SK-N-SH (cell line): ENCODE measurements around the gene ISL2. TPM values are rescaled to one million over a fixed set of nuclear protein-coding genes. Genes with fewer than 3 reads are reported as not detected.

Experiments used
- CTCF ChIA-PET: fragments of 300-600, 350-600 bp; formaldehyde crosslinking; extraction: SDS; loops from one replicate; lab custom pipeline; 2021; lab: Yijun Ruan, JAX
- POLR2A ChIA-PET: fragments of 350-600 bp; sonication (Branson Sonifier 250); formaldehyde crosslinking; extraction: SDS; loops from one replicate; lab custom pipeline; 2020; ENCODE audit warnings: antibody characterized with exemption, inconsistent platforms; lab: Yijun Ruan, JAX
- DNase-seq: peaks from one replicate; pipeline ENCODE4 v3.0.0; 2012
- H2AFZ ChIP-seq: fragments of 200-600 bp; sonication (generic); 2 replicates; pipeline ENCODE4 v1.8.1; 2016; ENCODE audit warnings: antibody characterized with exemption, mild to moderate bottlenecking, low read depth
- H3F3A ChIP-seq: fragments of 200-600 bp; sonication (generic); replicated peaks from 2 replicates; pipeline ENCODE3; 2016; ENCODE audit warnings: antibody characterized with exemption, mild to moderate bottlenecking; ENCODE audit not compliant: insufficient read depth
- H3K27ac ChIP-seq, 2 experiments: fragments of 200-500 bp in 1 of 2; fragments of 200-600 bp in 1 of 2; sonication (Bioruptor generic) in 1 of 2; sonication (generic), shearing (Covaris generic) in 1 of 2; 2 replicates each; pipeline versions ENCODE4 v1.5.1 to v1.6.1; 2014 to 2016; ENCODE audit warnings: low read depth in 2 of 2, inconsistent platforms in 1 of 2, low read length in 1 of 2, mild to moderate bottlenecking in 1 of 2, mixed read lengths in 1 of 2
- H3K27me3 ChIP-seq: fragments of 200-600 bp; sonication (generic), shearing (Covaris generic); 2 replicates; pipeline ENCODE4 v1.6.1; 2016; ENCODE audit warnings: mixed run types; ENCODE audit not compliant: insufficient read depth
- H3K36me3 ChIP-seq, 2 experiments: fragments of 200-500 bp in 1 of 2; fragments of 200-600 bp in 1 of 2; sonication (Bioruptor generic) in 1 of 2; sonication (generic) in 1 of 2; replicated peaks in 1 of 2; 2 replicates each; pipeline versions ENCODE3 to v1.5.1; 2014 to 2016; ENCODE audit warnings: low read length in 1 of 2, mild to moderate bottlenecking in 1 of 2; ENCODE audit not compliant: insufficient read depth in 2 of 2, control insufficient read depth in 1 of 2
- H3K4me1 ChIP-seq, 2 experiments: fragments of 200-500 bp in 1 of 2; fragments of 200-600 bp in 1 of 2; sonication (Bioruptor generic) in 1 of 2; sonication (generic), shearing (Covaris generic) in 1 of 2; 2 replicates each; pipeline versions ENCODE4 v1.5.1 to v1.6.1; 2014 to 2016; ENCODE audit warnings: low read depth in 1 of 2, low read length in 1 of 2, mixed run types in 1 of 2; ENCODE audit not compliant: insufficient read depth in 2 of 2, control insufficient read depth in 1 of 2
- H3K4me2 ChIP-seq: fragments of 200-600 bp; sonication (generic), shearing (Covaris generic); 2 replicates; pipeline ENCODE4 v1.6.1; 2017; ENCODE audit warnings: mixed run types
- H3K4me3 ChIP-seq, 2 experiments: fragments of 200-500 bp in 1 of 2; fragments of 200-600 bp in 1 of 2; sonication (Bioruptor generic) in 1 of 2; sonication (generic), shearing (Covaris generic) in 1 of 2; 2 replicates each; pipeline versions ENCODE4 v1.5.1 to v1.8.1; 2014 to 2016; ENCODE audit warnings: low read depth in 2 of 2, inconsistent platforms in 1 of 2, low read length in 1 of 2, mild to moderate bottlenecking in 1 of 2, mixed read lengths in 1 of 2, moderate library complexity in 1 of 2
- H3K79me2 ChIP-seq: fragments of 200-600 bp; sonication (generic); 2 replicates; pipeline ENCODE4 v1.8.1; 2017; ENCODE audit warnings: mild to moderate bottlenecking; ENCODE audit not compliant: insufficient read depth
- H3K9ac ChIP-seq: fragments of 200-600 bp; sonication (generic); 2 replicates; pipeline ENCODE4 v1.6.1; 2017; ENCODE audit warnings: mixed run types
- H3K9me2 ChIP-seq: fragments of 200-600 bp; sonication (generic); 2 replicates; pipeline ENCODE4 v1.6.1; 2017; ENCODE audit warnings: mixed run types
- H3K9me3 ChIP-seq: fragments of 200-600 bp; sonication (generic); 2 replicates; pipeline ENCODE4 v1.6.1; 2017; ENCODE audit warnings: mixed run types, mild to moderate bottlenecking, moderate library complexity
- H4K20me1 ChIP-seq: fragments of 200-600 bp; sonication (generic); 2 replicates; pipeline ENCODE4 v1.6.1; 2017; ENCODE audit warnings: mild to moderate bottlenecking, mixed run types; ENCODE audit not compliant: insufficient read depth
- CTCF ChIP-seq: fragments of 200-600 bp; sonication (generic); IDR thresholded peaks from 2 replicates; pipeline ENCODE4 v1.6.1; 2017; ENCODE audit warnings: antibody characterized with exemption, mild to moderate bottlenecking, moderate library complexity
- ELF1 ChIP-seq: IDR thresholded peaks from 2 replicates; pipeline ENCODE4 v1.4.0; 2012
- FOSL2 ChIP-seq: IDR thresholded peaks from 2 replicates; pipeline ENCODE4 v1.4.0; 2012; ENCODE audit warnings: low read depth, mild to moderate bottlenecking, moderate library complexity, borderline replicate concordance
- GABPA ChIP-seq: IDR thresholded peaks from 2 replicates; pipeline ENCODE4 v1.4.0; 2012; ENCODE audit warnings: low read depth, mild to moderate bottlenecking
- MAX ChIP-seq: IDR thresholded peaks from 2 replicates; pipeline ENCODE4 v1.4.0; 2012; ENCODE audit warnings: low read depth
- MEF2A ChIP-seq: IDR thresholded peaks from 2 replicates; pipeline ENCODE4 v1.4.0; 2012; ENCODE audit warnings: low read depth, borderline replicate concordance
- MXI1 ChIP-seq: IDR thresholded peaks from 2 replicates; pipeline ENCODE4 v1.6.1; 2012; ENCODE audit warnings: mild to moderate bottlenecking, low read depth, low read length, improper control_type of control experiment
- NFIC ChIP-seq: IDR thresholded peaks from 2 replicates; pipeline ENCODE4 v1.4.0; 2012; ENCODE audit warnings: borderline replicate concordance
- NRF1 ChIP-seq: IDR thresholded peaks from 2 replicates; pipeline ENCODE4 v1.6.1; 2012; ENCODE audit warnings: low read depth, mild to moderate bottlenecking, low read length
- PBX3 ChIP-seq: IDR thresholded peaks from 2 replicates; pipeline ENCODE4; 2012
- RXRA ChIP-seq: IDR thresholded peaks from 2 replicates; pipeline ENCODE4 v1.4.0; 2012; ENCODE audit warnings: low read depth, mild to moderate bottlenecking, borderline replicate concordance
- SIN3A ChIP-seq: IDR thresholded peaks from 2 replicates; pipeline ENCODE4 v1.6.1; 2012; ENCODE audit warnings: low read depth, mild to moderate bottlenecking, low read length, moderate library complexity, borderline replicate concordance
- SMC3 ChIP-seq: IDR thresholded peaks from 2 replicates; pipeline ENCODE4 v1.6.1; 2012; ENCODE audit warnings: low read depth, low read length, improper control_type of control experiment
- TEAD4 ChIP-seq: IDR thresholded peaks from 2 replicates; pipeline ENCODE4 v1.4.0; 2012; ENCODE audit warnings: mild to moderate bottlenecking, borderline replicate concordance; ENCODE audit not compliant: insufficient read depth
- USF1 ChIP-seq: IDR thresholded peaks from 2 replicates; pipeline ENCODE4 v1.4.0; 2012; ENCODE audit warnings: low read depth, borderline replicate concordance
- USF2 ChIP-seq: fragments of 150-350 bp; IDR thresholded peaks from 2 replicates; pipeline ENCODE4 v1.6.1; 2017; ENCODE audit warnings: antibody characterized with exemption, low read length, low read depth, borderline replicate concordance
- YY1 ChIP-seq: IDR thresholded peaks from 2 replicates; pipeline ENCODE4 v1.4.0; 2012; ENCODE audit warnings: low read depth, mild to moderate bottlenecking
- WGBS: methylation state at CpG from one replicate; pipeline ENCODE4 v1.1.6; 2017; ENCODE audit warnings: low lambda C conversion rate; 5-methylcytosine and 5-hydroxymethylcytosine counted together
- polyA plus RNA-seq, 3 experiments: library from polyadenylated mRNA; depleted of rRNA; stranded (reverse); fragments of >200 nt; gene quantifications; 2 replicates each; pipeline ENCODE4 v1.2.3, GENCODE V29; 2012

Gene ISL2
- polyA plus RNA-seq, 1 of the 3 experiments (the other 2 are of a cell fraction): 6.0 TPM

- no peak for TF ChIP-seq SMC3
- TF ChIP-seq CTCF: no peak
- TF ChIP-seq NRF1: no peak
- no peak for TF ChIP-seq YY1
- TF ChIP-seq SIN3A: no peak
- no peak for TF ChIP-seq MAX
- no peak overlapping the region for H3K9ac ChIP-seq
- no peak for DNase-seq
- ChIA-PET CTCF (no interaction called here), POLR2A (no interaction called here)
- H3K4me1 ChIP-seq: peaks cover 7 to 13% of the 10 kb centered on the region in 2 experiments; a peak in 2 of 4 replicates
- no peaks in the 10 kb centered on the region for H3K79me2 ChIP-seq
- H3K27me3 ChIP-seq: no peaks in the 10 kb centered on the region
- no peaks in the 10 kb centered on the region for H3K36me3 ChIP-seq
- H3K4me2 ChIP-seq: no peak overlapping the region
- H3K4me3 ChIP-seq: no peak overlapping the region
- no peaks in the 10 kb centered on the region for H3K9me2 ChIP-seq
- no peak overlapping the region for H3K27ac ChIP-seq
- H2AFZ ChIP-seq: no peak overlapping the region
- H3F3A ChIP-seq: no peaks in the 10 kb centered on the region
- H4K20me1 ChIP-seq: no peaks in the 10 kb centered on the region
- no peaks in the 10 kb centered on the region for H3K9me3 ChIP-seq
Measured at GRCh38 chr15:76377751-76378150, 41.2 kb downstream of the ISL2 start.

- H3K27ac ChIP-seq: no peak overlapping the region; a peak in 1 of 4 replicates
Measured at GRCh38 chr15:76378691-76379090, 42.1 kb downstream of the ISL2 start.

More at GRCh38 chr15:76378691-76379090, 42.1 kb downstream of the ISL2 start:
- 69% methylated on average over 1 of the region's 1 CpG for WGBS
- no peak for TF ChIP-seq MXI1
- no peak for TF ChIP-seq TEAD4
- no peak for TF ChIP-seq ELF1
- no peak for TF ChIP-seq MAX
- no peak for TF ChIP-seq PBX3
- TF ChIP-seq FOSL2: no peak
- TF ChIP-seq MEF2A: no peak
- no peak for TF ChIP-seq NFIC
- TF ChIP-seq USF1: no peak
- TF ChIP-seq USF2: no peak
- no peak for TF ChIP-seq RXRA
- no peak for TF ChIP-seq SIN3A
- no peak for TF ChIP-seq GABPA
- H3K9me3 ChIP-seq: no peaks in the 10 kb centered on the region
- no peak overlapping the region for H3K4me2 ChIP-seq
- no peaks in the 10 kb centered on the region for H3K9me2 ChIP-seq
- DNase-seq: no peak
- CTCF ChIA-PET: interaction anchor here (1.4 kb wide), 1 partner anchor 54 kb away, joined by 5 read pairs; no protein-coding TSS in a partner anchor
- no peaks in the 10 kb centered on the region for H3K27me3 ChIP-seq
- no peaks in the 10 kb centered on the region for H3K79me2 ChIP-seq
- H3K36me3 ChIP-seq: no peaks in the 10 kb centered on the region
- no peaks in the 10 kb centered on the region for H4K20me1 ChIP-seq
- H3K9ac ChIP-seq: no peak overlapping the region
- H2AFZ ChIP-seq: no peak overlapping the region
- H3F3A ChIP-seq: no peaks in the 10 kb centered on the region
- H3K4me3 ChIP-seq: no peak overlapping the region
- POLR2A ChIA-PET: no interaction called here
- H3K4me1 ChIP-seq: peaks cover 7 to 13% of the 10 kb centered on the region in 2 experiments; a peak in 2 of 4 replicates
